HG02973 (cell line): ENCODE measurements around the gene RHOU.
"Not testable (repeated sequence)": the region's sequence is repeated elsewhere in the genome, so short reads cannot be mapped to it uniquely, and the experiment has no call there.

Source experiments
- ATAC-seq: cut with Tn5 transposase; IDR thresholded peaks from one replicate; pipeline ENCODE4 v1.9.1; 2021; ENCODE audit warnings: moderate library complexity; ENCODE audit not compliant: unreplicated experiment

RHOU gene

GRCh38 chr1:228734881-228735801 lies at the start of gene RHOU:
Gene RHOU, plus strand, starts transcription at chr1:228735479. Its CDS starts 264 bp downstream, at chr1:228735743.
- no peak for ATAC-seq

GRCh38 chr1:228687587-228687986 lies 47.7 kb upstream of the RHOU start:
- ATAC-seq: no peak

- ATAC-seq: no peak
Measured at GRCh38 chr1:228689255-228689654, 46.0 kb upstream of the RHOU start.

- ATAC-seq: no peak
Measured at GRCh38 chr1:228691211-228691610, 44.1 kb upstream of the RHOU start.

- ATAC-seq: no peak
Measured at GRCh38 chr1:228691926-228692325, 43.4 kb upstream of the RHOU start.

- not testable (repeated sequence) for ATAC-seq
Measured at GRCh38 chr1:228694447-228694846, 40.8 kb upstream of the RHOU start.

- ATAC-seq: no peak
Measured at GRCh38 chr1:228695015-228695955, 40.0 kb upstream of the RHOU start.

GRCh38 chr1:228697207-228698016 lies 37.9 kb upstream of the RHOU start:
- ATAC-seq: no peak

- no peak for ATAC-seq
Measured at GRCh38 chr1:228698017-228698329, 37.3 kb upstream of the RHOU start.

GRCh38 chr1:228702433-228702832 lies 32.8 kb upstream of the RHOU start:
- no peak for ATAC-seq

- ATAC-seq: no peak
Measured at GRCh38 chr1:228706305-228706704, 29.0 kb upstream of the RHOU start.

GRCh38 chr1:228717081-228717480 lies 18.2 kb upstream of the RHOU start:
- ATAC-seq: no peak

GRCh38 chr1:228721407-228721806 lies 13.9 kb upstream of the RHOU start:
- no peak for ATAC-seq

GRCh38 chr1:228723287-228723686 lies 12.0 kb upstream of the RHOU start:
- no peak for ATAC-seq

- no peak for ATAC-seq
Measured at GRCh38 chr1:228723921-228724320, 11.4 kb upstream of the RHOU start.

GRCh38 chr1:228725178-228725577 lies 10.1 kb upstream of the RHOU start:
- no peak for ATAC-seq

GRCh38 chr1:228727681-228728171 lies 7.6 kb upstream of the RHOU start:
- no peak for ATAC-seq

GRCh38 chr1:228732426-228732825 lies 2.9 kb upstream of the RHOU start:
- no peak for ATAC-seq

- ATAC-seq: no peak
Measured at GRCh38 chr1:228733576-228733975, 1.7 kb upstream of the RHOU start.

GRCh38 chr1:228735871-228736586 lies 750 bp downstream of the RHOU start:
- ATAC-seq: no peak
